GM19324 (cell line): Measurements from ENCODE around the gene POU4F2.

ENCODE experiments used
- ATAC-seq: cut with Tn5 transposase; IDR thresholded peaks from one replicate; pipeline ENCODE4 v1.9.1; 2021; ENCODE audit warnings: mild to moderate bottlenecking, moderate library complexity; ENCODE audit not compliant: unreplicated experiment, low FRiP score

The POU4F2 gene, protein sequence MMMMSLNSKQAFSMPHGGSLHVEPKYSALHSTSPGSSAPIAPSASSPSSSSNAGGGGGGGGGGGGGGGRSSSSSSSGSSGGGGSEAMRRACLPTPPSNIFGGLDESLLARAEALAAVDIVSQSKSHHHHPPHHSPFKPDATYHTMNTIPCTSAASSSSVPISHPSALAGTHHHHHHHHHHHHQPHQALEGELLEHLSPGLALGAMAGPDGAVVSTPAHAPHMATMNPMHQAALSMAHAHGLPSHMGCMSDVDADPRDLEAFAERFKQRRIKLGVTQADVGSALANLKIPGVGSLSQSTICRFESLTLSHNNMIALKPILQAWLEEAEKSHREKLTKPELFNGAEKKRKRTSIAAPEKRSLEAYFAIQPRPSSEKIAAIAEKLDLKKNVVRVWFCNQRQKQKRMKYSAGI

DNA sequence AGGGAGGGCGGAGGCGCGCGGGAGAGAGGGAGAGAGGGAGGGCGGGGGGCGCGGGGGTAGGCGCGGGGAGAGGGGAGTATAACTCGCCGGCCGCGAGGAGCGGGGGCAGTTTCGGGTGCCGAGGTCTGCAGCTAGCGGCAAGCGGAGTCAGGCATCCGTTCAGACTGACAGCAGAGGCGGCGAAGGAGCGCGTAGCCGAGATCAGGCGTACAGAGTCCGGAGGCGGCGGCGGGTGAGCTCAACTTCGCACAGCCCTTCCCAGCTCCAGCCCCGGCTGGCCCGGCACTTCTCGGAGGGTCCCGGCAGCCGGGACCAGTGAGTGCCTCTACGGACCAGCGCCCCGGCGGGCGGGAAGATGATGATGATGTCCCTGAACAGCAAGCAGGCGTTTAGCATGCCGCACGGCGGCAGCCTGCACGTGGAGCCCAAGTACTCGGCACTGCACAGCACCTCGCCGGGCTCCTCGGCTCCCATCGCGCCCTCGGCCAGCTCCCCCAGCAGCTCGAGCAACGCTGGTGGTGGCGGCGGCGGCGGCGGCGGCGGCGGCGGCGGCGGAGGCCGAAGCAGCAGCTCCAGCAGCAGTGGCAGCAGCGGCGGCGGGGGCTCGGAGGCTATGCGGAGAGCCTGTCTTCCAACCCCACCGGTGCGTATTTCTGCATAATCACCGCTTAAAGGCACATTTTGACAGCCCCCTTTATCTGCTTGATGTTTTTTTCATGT, at the start of gene POU4F2:
POU4F2 (plus strand) TSS at position 108 of the 720 bp plus-strand sequence; CDS start at position 356, 248 bp downstream.
- ATAC-seq = no peak

DNA sequence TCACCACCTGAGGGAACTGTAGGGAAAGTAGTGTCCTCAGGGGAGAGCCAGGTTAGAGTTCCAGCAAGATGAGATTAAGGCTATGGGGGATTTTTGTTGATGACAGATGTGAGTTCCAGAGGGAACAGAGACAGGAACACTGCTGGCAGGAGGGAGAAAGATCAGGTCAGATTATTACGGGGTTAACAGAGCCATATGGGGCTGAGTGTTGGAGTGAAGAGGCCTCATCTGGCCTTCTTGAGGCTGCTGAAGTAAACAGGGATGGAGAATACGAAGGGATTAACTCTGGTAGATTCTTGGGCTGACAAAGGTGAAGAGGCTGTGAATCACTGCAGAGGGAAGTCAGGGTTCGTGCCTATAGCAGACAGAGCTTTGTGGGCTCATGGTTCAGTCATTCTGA, 47.9 kb upstream of the POU4F2 start:
- no peak for ATAC-seq

DNA sequence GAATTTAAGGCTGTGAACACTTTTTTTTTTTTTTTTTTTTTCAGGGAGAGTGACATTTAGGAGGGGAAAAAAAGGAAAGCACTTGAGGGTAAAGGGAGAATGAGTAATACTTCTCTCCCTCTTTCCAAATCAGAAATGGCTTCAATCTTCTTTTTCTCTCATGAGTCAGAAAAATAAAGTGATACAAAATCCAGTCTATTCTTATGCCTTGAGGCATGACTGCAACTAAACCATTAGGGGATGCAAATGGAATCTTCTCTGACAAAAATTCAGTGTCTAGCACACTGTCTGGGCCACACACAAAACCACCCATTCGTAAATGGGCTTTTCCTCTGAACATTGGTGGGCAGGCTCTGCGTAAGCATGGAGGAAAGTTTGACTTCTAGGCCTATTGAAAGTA, 46.7 kb upstream of the POU4F2 start:
- no peak for ATAC-seq

DNA sequence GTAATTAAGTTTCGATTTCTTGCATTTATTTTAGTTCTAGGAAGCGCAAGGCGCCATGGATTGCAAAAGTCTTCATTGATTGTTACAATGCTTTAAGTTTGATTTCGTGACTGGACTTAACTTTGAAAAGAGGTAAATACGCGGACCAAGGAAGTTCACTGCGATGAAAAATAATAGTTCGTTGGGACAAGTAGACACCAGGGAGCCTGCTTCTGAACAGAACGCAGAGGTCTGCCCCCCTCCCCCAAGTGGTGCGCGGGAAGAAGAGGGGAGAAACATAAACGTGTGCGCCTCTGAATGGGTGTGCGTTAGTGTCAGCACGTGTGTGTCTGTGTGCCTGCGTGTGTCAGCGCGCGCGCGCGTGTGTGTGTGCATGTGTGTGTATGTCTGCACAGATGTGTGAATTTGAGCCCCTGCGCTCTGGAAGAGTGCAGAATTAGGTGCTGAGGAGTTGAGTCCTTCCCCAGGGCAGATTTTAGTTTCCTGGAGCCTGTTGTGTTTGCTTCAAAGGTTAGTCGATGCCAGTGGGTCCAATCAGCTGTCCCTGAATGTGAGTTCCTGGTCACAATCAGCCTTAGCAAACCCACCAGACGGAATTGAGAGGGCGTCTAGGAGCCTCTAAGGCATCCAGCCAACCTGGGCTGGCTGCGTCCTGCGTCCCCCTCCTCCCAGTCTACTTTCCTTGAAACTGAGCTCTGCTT, 5.8 kb upstream of the POU4F2 start:
- no peak for ATAC-seq

DNA sequence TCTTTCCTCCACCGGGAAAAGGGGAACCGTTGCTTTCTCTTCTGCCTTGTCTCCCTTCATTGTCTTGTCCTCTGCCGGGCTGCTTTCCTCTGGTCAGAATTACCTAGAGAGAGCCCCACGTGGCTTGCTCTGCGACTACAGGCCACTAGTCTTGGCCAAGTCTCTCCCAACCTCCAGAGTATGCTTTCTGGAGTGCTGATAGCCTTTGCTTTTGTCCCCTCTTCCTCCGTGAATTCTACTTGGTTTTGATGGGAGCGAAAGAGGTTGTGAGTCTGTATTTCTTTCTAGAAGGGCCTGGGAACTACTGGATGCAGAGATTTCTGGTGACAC, 5.3 kb upstream of the POU4F2 start:
- no peak for ATAC-seq

DNA sequence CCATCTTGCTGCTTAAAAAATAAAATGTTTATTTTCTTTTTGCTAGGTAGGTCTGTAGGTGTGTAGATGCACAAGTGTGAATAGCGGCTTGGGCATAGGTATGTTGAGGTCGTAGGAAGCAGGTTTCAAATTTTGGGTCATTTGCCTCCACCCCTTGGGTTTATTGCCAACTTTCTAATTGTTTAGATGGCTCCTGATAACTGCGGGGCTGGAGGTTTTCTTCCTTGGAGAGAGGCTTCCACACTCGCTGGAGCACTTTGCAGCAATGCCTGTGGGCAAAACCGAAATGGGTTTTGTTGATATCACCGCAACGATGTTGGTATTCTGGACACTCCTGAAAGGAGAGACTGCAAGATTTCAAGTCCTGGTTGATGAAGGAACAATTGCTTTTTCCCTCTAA, 3.9 kb upstream of the POU4F2 start:
- no peak for ATAC-seq

DNA sequence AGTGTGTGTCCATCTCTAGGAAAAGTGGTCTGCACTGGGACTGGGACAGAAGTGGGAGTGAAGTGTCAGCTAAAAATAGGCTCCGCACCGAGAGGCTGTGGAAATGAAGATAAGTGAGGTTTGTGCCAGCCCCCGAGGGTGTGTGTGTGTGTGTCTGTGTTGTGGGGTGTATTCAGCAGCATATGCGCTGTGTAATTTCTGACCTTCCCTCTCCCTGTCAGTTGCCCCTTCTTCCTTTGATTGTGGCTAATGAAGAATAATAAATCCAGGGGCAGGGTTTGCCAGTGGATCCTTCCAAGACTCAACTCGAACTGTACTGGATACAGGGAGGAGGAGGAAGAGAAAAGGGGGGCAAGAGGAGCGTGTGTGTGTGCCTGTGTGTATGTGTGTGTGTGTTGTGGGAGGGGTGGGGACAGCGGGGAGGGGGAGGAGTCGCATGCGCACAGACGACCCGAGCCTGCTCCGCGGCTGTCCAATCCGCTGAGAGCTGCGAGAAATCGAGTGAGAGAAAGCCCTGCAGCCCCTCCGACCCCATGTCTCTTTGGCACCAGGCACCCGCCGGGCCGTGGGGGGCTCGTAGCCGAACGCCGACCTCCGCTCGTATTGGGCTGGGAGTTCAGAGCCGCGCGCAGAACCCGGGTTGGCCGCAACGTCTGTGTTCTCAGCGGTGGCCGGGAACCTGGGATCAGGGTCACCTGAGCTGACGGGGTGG, 916 bp upstream of the POU4F2 start:
- ATAC-seq = no peak

DNA sequence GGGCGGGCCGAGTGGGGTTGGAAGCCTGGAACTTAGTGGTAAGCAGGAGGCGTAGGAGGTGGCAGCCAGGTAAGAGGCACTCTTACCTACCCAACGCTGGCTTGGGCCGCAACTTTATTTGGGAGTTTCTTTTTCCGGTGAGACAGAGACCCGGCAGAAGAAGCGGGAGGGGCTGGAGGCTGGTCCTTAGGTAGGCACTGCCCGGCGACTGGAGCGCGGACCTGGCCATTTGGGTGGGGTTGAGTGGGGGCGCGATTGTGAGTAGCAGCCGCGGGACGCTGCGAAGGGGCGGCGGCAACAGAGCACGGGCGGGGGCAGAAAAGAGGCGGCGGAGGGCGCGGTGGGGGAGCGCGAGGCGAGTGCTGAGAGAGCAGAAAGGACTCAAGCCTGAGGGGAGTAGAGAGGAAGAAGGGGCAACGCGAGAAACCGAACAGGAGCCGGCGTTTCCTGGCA, 334 bp upstream of the POU4F2 start:
- ATAC-seq = no peak

DNA sequence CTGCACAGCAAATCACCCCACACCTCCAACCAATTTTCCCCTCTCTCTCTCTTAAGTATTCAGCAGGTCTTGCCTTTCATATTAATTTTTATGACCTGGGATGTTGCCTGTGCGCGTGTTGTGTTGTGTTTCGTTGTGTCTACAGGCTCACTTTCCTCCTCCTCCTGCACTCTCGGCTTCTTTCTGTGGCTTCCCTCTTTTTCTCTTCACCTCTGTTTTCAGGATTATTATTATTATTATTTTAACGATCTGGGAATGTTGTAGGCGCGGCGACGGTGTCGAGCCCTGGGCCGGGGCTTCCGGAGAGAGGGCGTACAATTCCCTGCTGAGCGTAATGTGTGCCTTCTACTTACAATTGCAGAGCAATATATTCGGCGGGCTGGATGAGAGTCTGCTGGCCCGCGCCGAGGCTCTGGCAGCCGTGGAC, 826 bp downstream of the POU4F2 start:
- ATAC-seq = no peak

DNA sequence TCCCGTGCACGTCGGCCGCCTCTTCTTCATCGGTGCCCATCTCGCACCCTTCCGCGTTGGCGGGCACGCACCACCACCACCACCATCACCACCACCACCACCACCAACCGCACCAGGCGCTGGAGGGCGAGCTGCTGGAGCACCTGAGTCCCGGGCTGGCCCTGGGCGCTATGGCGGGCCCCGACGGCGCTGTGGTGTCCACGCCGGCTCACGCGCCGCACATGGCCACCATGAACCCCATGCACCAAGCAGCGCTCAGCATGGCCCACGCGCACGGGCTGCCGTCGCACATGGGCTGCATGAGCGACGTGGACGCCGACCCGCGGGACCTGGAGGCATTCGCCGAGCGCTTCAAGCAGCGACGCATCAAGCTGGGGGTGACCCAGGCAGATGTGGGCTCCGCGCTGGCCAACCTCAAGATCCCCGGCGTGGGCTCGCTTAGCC, 1.4 kb downstream of the POU4F2 start:
- no peak for ATAC-seq

DNA sequence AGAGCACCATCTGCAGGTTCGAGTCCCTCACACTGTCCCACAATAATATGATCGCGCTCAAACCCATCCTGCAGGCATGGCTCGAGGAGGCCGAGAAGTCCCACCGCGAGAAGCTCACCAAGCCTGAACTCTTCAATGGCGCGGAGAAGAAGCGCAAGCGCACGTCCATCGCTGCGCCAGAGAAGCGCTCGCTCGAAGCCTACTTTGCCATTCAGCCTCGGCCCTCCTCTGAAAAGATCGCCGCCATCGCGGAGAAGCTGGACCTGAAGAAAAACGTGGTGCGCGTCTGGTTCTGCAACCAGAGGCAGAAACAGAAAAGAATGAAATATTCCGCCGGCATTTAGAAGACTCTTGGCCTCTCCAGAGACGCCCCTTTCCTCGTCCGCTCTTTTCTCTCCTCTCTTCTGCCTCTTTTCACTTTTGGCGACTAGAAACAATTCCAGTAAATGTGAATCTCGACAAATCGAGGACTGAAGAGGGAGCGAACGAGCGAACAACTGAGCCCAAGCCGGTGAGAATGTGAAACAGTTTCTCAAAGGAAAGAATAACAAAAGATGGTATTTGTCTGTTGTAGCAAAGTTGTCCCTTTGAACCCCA, 1.9 kb downstream of the POU4F2 start:
- ATAC-seq = no peak

DNA sequence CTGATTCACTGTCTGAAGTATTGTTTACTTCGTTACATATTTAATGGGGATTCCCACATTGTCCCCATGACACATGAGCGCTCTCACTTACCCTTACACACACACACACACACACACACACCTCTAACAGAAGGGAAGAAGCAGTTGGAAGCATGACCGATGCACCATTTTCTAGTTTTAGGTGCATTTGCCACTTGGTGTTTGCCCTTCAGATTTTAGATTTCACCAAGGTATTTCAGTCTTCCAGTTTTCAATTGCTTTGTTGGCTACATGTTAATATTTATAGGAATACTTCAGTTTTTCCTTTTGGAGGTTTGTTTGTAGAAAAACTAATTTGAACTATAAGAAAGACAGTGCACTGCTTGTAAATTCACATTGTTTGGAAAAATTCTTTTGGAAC, 3.1 kb downstream of the POU4F2 start:
- ATAC-seq = no peak

DNA sequence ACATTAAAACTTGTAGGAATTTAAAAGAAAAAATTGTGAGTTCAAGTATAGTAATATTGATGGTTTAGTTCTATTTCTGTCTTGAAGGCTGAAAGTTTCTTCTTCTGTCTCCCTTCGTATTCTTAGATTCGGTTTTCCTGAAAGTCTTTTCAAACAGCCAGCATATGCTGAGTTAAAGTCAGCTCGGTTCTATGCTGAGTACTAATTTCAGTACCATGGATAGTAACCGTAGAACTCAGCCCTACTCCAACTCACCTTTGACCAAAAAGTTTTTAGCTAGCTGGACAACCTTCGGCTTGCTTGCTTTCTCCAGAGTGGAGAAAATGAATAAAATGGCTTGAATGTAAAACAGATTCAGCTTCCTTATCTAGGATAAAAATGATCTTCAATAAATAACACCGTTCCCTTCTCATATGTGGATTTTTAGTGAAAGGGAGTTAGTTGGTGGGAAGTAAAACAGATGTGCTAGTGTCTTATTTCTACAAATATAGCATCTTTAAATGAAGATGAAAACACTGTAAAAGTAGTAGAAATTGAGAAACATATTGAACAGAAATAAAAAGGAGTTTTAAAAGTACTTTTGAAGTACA, 5.2 kb downstream of the POU4F2 start:
- ATAC-seq = no peak

DNA sequence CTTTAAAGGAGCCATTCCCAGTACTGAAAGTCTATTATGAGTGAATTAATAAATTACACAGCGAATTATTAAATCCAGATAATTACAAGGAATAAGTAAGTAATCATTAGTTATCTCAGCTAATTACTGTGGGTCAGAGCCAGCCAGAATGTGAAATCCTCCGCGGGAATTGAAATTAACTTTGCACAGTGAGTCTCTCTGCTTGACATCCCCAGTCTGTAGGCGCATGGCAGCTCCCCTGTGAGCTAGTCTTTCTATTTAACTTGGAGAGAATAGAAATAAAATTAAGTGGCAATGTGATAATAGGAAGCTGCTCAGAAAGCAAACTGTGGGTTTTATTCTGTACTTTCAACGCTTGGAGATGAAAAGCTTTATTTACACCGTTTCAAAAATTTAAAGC, 7.2 kb downstream of the POU4F2 start:
- no peak for ATAC-seq

DNA sequence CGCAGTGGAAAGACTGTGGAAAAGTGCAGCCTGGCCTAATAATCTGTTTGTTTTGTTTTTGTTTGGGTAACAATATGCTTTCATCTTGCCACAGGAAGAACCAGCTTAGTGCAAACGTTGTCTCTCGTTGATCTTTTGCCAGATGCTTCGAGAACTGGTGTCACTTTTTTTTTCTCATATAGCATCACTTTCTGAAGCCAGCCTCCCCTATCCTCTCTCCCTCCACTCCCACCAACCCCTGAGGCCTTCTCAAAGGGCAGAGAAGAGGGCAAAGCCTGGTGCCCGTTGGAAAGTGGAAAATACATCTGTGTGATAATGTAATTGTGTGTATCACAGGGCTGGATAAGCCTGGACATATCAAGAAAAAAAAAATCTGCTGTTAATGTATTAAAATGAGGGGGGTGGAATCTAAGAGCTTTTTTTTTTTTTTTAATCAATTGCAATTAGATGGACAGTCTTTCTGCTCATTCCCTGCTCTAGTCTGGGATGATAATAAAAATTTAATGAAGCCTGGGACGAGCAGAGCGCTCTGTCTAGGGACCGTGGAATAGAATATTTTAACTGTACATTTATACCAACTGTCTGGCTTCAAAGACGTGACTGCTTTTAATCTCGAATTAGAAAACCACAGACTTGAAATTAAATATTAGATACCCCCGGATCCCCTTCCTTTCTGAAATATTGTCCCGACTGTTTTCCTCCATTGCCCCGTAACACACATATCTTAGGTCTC, 8.1 kb downstream of the POU4F2 start:
- ATAC-seq = no peak

DNA sequence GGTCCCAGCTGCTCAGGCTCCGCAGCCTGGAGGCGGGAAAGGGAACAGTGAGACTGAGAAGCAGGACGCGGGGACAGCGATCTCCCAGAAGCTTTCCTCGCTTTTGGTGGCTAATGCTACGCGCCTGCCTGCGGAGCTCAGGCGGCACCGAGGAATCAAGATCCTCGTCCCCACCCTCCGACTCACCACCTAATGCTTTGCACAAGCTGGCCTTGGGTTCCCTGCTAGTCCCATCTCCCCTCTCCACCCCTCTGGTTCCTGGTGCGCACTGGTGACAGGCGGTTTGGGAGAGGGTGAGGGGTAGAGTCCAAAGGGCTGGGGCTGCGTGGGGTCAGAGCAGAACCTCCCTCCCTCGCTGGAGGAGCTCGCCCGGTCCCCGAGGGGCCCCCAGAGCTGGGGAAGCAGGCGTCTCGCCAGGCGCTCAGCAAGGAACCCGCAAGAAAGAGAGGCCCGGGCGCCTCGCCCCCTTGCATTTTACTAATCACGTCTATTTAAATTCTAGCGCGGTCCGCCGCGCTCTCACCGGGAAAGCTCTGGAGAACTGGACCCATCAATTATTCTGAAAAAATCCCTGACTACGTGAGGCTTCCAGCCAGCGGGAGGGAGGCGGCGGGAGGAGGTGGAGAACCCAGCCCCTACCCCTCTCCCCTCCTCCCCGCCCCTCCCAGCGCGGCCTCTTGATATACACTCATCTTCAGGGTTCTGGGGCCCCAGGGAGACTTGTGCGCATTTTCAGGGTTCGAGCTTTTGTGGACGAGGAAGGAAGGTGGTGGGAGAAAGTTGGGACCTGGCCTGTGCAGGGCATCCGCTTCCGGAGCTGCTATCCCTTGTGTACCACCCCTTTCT, 9.1 kb downstream of the POU4F2 start:
- ATAC-seq = no peak

DNA sequence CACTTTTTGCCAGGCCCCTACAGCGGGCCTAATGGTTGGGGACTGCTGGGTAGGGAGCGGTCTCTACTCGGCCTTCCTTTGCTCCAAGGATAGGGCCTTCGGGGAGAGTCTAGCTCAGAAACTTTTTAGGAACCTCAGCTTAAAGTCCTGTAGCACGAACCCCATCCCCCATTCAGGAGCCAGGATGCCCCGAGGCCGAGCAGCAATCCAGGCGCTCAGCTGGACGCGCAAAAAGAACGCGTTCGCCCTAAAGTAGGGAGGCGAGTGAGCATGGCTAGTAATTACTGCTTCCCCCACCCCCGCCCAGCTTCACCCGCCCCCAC, 9.7 kb downstream of the POU4F2 start:
- ATAC-seq = no peak

DNA sequence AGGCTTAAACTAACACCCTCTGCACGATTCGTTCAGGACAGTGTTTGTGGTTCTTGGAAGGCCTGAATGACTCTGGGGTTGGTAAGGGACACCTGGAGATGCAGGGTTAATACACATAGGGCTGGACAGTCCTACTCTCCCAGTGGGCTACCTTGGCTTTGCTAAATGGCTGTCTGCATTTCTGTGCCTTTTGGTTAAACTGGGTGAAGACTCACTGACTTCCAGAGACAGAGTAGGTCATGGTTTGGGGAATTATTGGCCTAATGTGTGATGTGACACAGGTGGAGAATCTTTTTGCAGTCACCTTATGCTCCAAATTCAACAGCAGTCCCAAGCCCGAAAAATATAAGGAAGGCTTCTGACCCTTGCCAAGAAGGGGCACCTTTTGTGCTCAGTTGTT, 10.5 kb downstream of the POU4F2 start:
- no peak for ATAC-seq

DNA sequence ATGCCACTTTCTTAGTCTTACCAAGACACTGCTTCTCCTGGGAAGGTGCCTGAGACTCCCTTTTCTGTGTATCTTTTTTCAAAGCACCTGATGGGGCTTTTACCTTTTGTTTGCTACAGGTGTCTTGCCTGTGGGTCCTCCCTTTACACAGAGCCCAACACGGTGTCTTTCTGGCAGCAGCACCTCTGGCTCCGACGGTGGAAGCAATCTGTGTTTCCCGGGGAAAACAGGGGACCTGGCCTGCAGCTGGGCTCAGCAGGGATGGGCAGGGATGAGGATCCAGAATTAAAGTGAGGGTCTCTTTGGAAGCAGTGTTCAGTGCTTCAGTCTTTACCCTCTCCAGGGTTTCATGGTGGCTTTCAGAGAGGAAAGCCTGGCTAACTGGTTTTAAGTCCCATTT, 11.3 kb downstream of the POU4F2 start:
- no peak for ATAC-seq
